B cell (primary cell): ENCODE data around the gene MEAK7. TPM values are rescaled to one million over a fixed set of nuclear protein-coding genes. Genes with fewer than 3 reads are reported as not detected.

Source experiments
- ATAC-seq: fragments of 200-7000 bp; cut with Tn5 transposase; one replicate; pipeline ENCODE4 v1.10.0; 2021; ENCODE audit warnings: low read depth, mild to moderate bottlenecking, moderate number of reproducible peaks, moderate library complexity
- CTCF ChIA-PET: fragments of 350-600 bp; sonication (Branson Sonifier 250); formaldehyde crosslinking; loops from one replicate; lab custom pipeline; 2021; ENCODE audit warnings: antibody characterized with exemption, inconsistent platforms; lab: Charles Lee
- POLR2A ChIA-PET: fragments of 350-600 bp; sonication (Branson Sonifier 250); formaldehyde crosslinking; loops from one replicate; lab custom pipeline; 2021; ENCODE audit warnings: antibody characterized with exemption; lab: Charles Lee
- DNase-seq: peaks from one replicate; pipeline ENCODE4 v3.0.0; 2013
- H2AFZ ChIP-seq: 2 replicates; pipeline ENCODE4 v1.6.1; 2012; ENCODE audit warnings: mild to moderate bottlenecking, low read depth, low read length; ENCODE audit not compliant: insufficient read depth, poor library complexity, severe bottlenecking
- H3K27ac ChIP-seq, 2 donors: 1 replicate in 1 of 2; 2 replicates in 1 of 2; pipeline ENCODE4 v1.5.1; 2012 to 2013; ENCODE audit warnings: low read length in 2 of 2, mild to moderate bottlenecking in 2 of 2, moderate library complexity in 1 of 2
- H3K27me3 ChIP-seq, 4 experiments: fragments of 200-600 bp in 1 of 4; sonication (generic) in 1 of 4; replicated peaks in 1 of 4; 1 replicate in 2 of 4; 2 replicates in 2 of 4; pipeline versions ENCODE4 v1.6.1 to v1.7.0; 2013 to 2016; ENCODE audit warnings: low read length in 3 of 4, mild to moderate bottlenecking in 2 of 4, mixed read lengths in 1 of 4, moderate library complexity in 1 of 4; ENCODE audit not compliant: insufficient read depth in 4 of 4, control insufficient read depth in 3 of 4; ENCODE audit errors: control extremely low read depth in 1 of 4
- H3K36me3 ChIP-seq, 2 experiments: replicated peaks in 1 of 2; 1 replicate in 1 of 2; 2 replicates in 1 of 2; pipeline versions ENCODE4 v1.6.1 to v1.7.1; 2013; ENCODE audit warnings: low read length in 1 of 2; ENCODE audit not compliant: insufficient read depth in 2 of 2, control insufficient read depth in 1 of 2; ENCODE audit errors: control extremely low read depth in 1 of 2, extremely low read depth in 1 of 2
- H3K4me1 ChIP-seq, 2 donors: fragments of 200-600 bp in 1 of 2; sonication (generic) in 1 of 2; 1 replicate in 1 of 2; 2 replicates in 1 of 2; pipeline versions ENCODE4 v1.5.1 to v1.6.1; 2013 to 2017; ENCODE audit warnings: low read length in 2 of 2; ENCODE audit not compliant: control insufficient read depth in 2 of 2, insufficient read depth in 2 of 2
- H3K4me2 ChIP-seq: replicated peaks from 2 replicates; pipeline ENCODE3; 2012; ENCODE audit warnings: mild to moderate bottlenecking, low read depth, low read length; ENCODE audit not compliant: poor library complexity, severe bottlenecking
- H3K4me3 ChIP-seq, 5 experiments: fragments of 200-600 bp in 1 of 5; sonication (generic) in 1 of 5; 1 replicate in 3 of 5; 2 replicates in 2 of 5; pipeline versions ENCODE4 v1.5.1 to v1.7.0; 2011 to 2016; ENCODE audit warnings: low read length in 4 of 5, mild to moderate bottlenecking in 4 of 5, low read depth in 2 of 5, control low read depth in 1 of 5, moderate library complexity in 1 of 5; ENCODE audit not compliant: insufficient read depth in 1 of 5; ENCODE audit errors: control extremely low read depth in 1 of 5, extremely low read depth in 1 of 5
- H3K79me2 ChIP-seq: fragments of 200-600 bp; sonication (generic); one replicate; pipeline ENCODE4 v1.6.0; 2016; ENCODE audit warnings: low read length; ENCODE audit not compliant: control insufficient read depth, insufficient read depth
- H3K9ac ChIP-seq: fragments of 200-600 bp; sonication (generic); 2 replicates; pipeline ENCODE4 v1.6.1; 2017; ENCODE audit warnings: mild to moderate bottlenecking, low read length, moderate library complexity
- H3K9me3 ChIP-seq, 3 donors: one replicate each; pipeline versions ENCODE4 v1.6.1 to v1.7.1; 2013; ENCODE audit warnings: low read length in 2 of 3; ENCODE audit not compliant: control insufficient read depth in 2 of 3, insufficient read depth in 1 of 3; ENCODE audit errors: control extremely low read depth in 1 of 3
- H4K20me1 ChIP-seq: 2 replicates; pipeline ENCODE4 v1.6.0; 2012; ENCODE audit warnings: mild to moderate bottlenecking, low read length; ENCODE audit not compliant: insufficient read depth, control insufficient read depth, poor library complexity, severe bottlenecking
- H3K27ac Mint-ChIP-seq: one replicate; pipeline ENCODE4 v1.8.0; 2021; ENCODE audit warnings: mixed read lengths
- H3K27me3 Mint-ChIP-seq: one replicate; pipeline ENCODE4 v1.8.0; 2021; ENCODE audit warnings: mixed read lengths
- H3K4me1 Mint-ChIP-seq: one replicate; pipeline ENCODE4 v1.8.0; 2021; ENCODE audit warnings: mixed read lengths
- H3K4me3 Mint-ChIP-seq: one replicate; pipeline ENCODE4 v1.8.0; 2021; ENCODE audit warnings: mixed read lengths
- H3K9me3 Mint-ChIP-seq: one replicate; pipeline ENCODE4 v1.8.0; 2022; ENCODE audit warnings: mixed read lengths; ENCODE audit not compliant: insufficient read depth
- EZH2 ChIP-seq: IDR thresholded peaks from 2 replicates; pipeline ENCODE4 v1.6.1; 2012; ENCODE audit warnings: borderline replicate concordance, low read depth, mild to moderate bottlenecking, moderate library complexity, low read length; ENCODE audit not compliant: insufficient read depth, poor library complexity, severe bottlenecking
- WGBS: methylation state at CpG from one replicate; pipeline ENCODE4 v1.1.5; 2013; ENCODE audit warnings: missing lambda C conversion rate; ENCODE audit not compliant: insufficient coverage; 5-methylcytosine and 5-hydroxymethylcytosine counted together
- intact Hi-C: fragments of 100-400 bp; cut with micrococcal nuclease; formaldehyde crosslinking; loops from one replicate; pipeline ENCODE4 v1.10.0; 2022
- polyA plus RNA-seq: library from polyadenylated mRNA; depleted of rRNA; stranded (reverse); fragments of >200 nt; gene quantifications from 2 replicates; pipeline ENCODE4 v1.2.3, GENCODE V29; 2012
- total RNA-seq, 2 donors: library from RNA; stranded (reverse); fragments of 120-200 nt in 1 of 2; gene quantifications; 1 replicate in 1 of 2; 2 replicates in 1 of 2; pipeline versions ENCODE4 v1.2.3 to v1.2.4, GENCODE V29; 2013 to 2022
- TF ChIP-seq, protein P1 (sequence below): fragments of 200-600 bp; IDR thresholded peaks from one replicate; pipeline ENCODE4 v1.8.0; 2022; ENCODE audit warnings: antibody characterized with exemption, mild to moderate bottlenecking

The MEAK7 gene
- total and polyA plus RNA-seq, 2 donors (not counting 1 experiment from before 2014, with no cell fraction given), result 3.9 to 19.3 TPM

- Mint-ChIP-seq H3K4me3 (no peak overlapping the region), H3K27me3 (no peaks in the 10 kb centered on the region), H3K4me1 (no peaks in the 10 kb centered on the region), H3K9me3 (no peaks in the 10 kb centered on the region), H3K27ac (no peak overlapping the region)
- no peak overlapping the region for H3K27ac ChIP-seq
- H4K20me1 ChIP-seq, result no peaks in the 10 kb centered on the region
- no peak for TF ChIP-seq EZH2
- TF ChIP-seq, protein P1, sequence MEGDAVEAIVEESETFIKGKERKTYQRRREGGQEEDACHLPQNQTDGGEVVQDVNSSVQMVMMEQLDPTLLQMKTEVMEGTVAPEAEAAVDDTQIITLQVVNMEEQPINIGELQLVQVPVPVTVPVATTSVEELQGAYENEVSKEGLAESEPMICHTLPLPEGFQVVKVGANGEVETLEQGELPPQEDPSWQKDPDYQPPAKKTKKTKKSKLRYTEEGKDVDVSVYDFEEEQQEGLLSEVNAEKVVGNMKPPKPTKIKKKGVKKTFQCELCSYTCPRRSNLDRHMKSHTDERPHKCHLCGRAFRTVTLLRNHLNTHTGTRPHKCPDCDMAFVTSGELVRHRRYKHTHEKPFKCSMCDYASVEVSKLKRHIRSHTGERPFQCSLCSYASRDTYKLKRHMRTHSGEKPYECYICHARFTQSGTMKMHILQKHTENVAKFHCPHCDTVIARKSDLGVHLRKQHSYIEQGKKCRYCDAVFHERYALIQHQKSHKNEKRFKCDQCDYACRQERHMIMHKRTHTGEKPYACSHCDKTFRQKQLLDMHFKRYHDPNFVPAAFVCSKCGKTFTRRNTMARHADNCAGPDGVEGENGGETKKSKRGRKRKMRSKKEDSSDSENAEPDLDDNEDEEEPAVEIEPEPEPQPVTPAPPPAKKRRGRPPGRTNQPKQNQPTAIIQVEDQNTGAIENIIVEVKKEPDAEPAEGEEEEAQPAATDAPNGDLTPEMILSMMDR, result no peak
- ATAC-seq (no peak), DNase-seq (no peak)
- no peak overlapping the region for H2AFZ ChIP-seq
- intact Hi-C loops, result no loop called here
- no peak overlapping the region for H3K4me3 ChIP-seq
- no peak overlapping the region for H3K9ac ChIP-seq
- H3K9me3 ChIP-seq, result no peaks in the 10 kb centered on the region
- ChIA-PET POLR2A (no interaction called here), CTCF (no interaction called here)
- no peaks in the 10 kb centered on the region for H3K79me2 ChIP-seq
- 90% methylated on average over 12 of the region's 14 CpGs for WGBS
- H3K4me1 ChIP-seq, result no peaks in the 10 kb centered on the region
- H3K4me2 ChIP-seq, result no peak overlapping the region
- peaks cover 0 to 5% of the 10 kb centered on the region in 2 experiments for H3K36me3 ChIP-seq
- H3K27me3 ChIP-seq, result no peaks in the 10 kb centered on the region
Measured at GRCh38 chr16:84486126-84486525, 18.3 kb downstream of the MEAK7 start.

DNA sequence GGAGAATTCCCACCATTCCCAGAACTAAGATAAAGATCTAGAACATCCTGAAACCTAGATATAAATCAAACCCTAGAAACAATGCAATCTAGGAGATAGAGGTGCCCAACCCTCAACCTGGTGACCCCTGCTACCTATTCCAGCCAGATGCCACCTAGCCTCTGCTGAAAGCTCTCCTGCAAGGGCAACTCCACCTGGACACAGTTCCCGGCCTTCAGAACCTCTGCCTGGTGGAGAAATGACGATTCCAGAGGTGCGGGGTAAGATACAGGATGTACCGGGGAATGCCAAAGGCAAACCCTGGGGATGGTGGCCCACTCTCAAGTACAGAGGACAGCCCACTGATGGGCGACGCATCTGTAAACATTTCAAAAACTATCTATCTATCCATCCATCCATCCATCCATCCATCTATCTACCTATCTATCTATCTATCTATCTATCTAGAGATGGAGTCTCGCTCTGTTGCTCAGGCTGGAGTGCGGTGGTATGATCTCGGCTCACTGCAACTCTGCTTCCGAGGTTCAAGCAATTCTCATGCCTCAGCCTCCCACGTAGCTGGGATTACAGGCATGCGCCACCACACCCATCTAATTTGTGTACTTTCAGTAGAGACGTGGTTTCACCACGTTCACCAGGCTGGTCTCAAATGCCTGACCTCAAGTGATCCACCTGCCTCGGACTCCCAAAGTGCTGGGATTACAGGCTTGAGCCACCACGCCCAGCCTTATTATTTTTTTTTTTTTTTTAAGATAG, 19.0 kb downstream of the MEAK7 start:
- intact Hi-C loops, result no loop called here
- CTCF ChIA-PET, result interaction anchor here (0.7 kb wide), 1 partner anchor 240 kb away, joined by 6 read pairs; no protein-coding TSS in a partner anchor

More for the DNA sequence above, 19.0 kb downstream of the MEAK7 start:
- no peak overlapping the region for H3K4me3 ChIP-seq
- no peak overlapping the region for H3K4me2 ChIP-seq
- H3K27me3 ChIP-seq, result no peaks in the 10 kb centered on the region
- DNase-seq (no peak), ATAC-seq (no peak)
- H3K4me1 Mint-ChIP-seq, result no peaks in the 10 kb centered on the region
- H3K27me3 Mint-ChIP-seq, result no peaks in the 10 kb centered on the region
- H2AFZ ChIP-seq, result no peak overlapping the region
- H3K79me2 ChIP-seq, result no peaks in the 10 kb centered on the region
- POLR2A ChIA-PET, result no interaction called here
- H3K27ac ChIP-seq, result no peak overlapping the region
- H3K4me1 ChIP-seq, result no peaks in the 10 kb centered on the region
- no peak overlapping the region for H3K27ac Mint-ChIP-seq
- H3K36me3 ChIP-seq, result peaks cover 0 to 5% of the 10 kb centered on the region in 2 experiments
- no peaks in the 10 kb centered on the region for H4K20me1 ChIP-seq
- H3K9ac ChIP-seq, result no peak overlapping the region
- no peak overlapping the region for H3K4me3 Mint-ChIP-seq
- TF ChIP-seq, protein P1, result no peak
- TF ChIP-seq EZH2, result no peak
- H3K9me3 Mint-ChIP-seq, result no peaks in the 10 kb centered on the region
- WGBS, result 98% methylated on average over 11 of the region's 16 CpGs
- H3K9me3 ChIP-seq, result no peaks in the 10 kb centered on the region
